ENCODE data around the gene PLEKHG4. TPM values are rescaled to one million over a fixed set of nuclear protein-coding genes. Genes with fewer than 3 reads are reported as not detected.

Gene PLEKHG4
- polyA plus RNA-seq, 4 donors = 9.5 to 28.0 (median 14.5) TPM

DNA sequence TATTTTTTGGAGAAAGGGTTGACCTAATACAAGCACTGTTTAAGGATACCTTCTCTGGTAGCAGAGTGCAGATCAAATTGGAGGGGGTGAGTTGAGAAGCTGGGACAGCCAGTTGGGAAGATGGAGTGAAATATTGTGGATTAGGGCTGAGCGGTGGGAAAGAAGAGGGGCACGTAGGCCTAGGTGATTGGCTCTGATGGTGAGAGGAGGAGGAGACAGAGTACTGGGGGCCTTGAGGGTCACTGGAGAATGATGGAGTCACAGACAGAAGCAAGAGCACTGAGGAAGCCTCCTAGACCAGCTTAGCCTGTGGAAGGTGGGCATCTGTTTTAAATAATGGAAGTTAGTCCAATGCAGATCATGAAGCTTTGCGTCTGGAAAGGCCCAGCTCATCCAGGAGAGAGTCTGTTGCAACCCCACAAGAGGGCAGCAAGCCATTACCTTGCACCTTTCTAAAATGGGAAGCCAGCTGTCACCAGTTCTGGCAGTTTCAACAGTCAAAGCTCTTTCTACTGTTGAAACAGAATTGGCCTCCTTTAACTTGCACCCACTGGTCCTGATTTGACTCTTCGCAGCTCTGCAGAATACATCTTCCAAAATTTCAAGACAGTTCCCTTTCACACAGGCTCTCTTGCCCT lies 18.8 kb upstream of the PLEKHG4 start:
- no peak for DNase-seq (ENCODE audit: low read depth in 4 of 4, low spot score in 3 of 4)

DNA sequence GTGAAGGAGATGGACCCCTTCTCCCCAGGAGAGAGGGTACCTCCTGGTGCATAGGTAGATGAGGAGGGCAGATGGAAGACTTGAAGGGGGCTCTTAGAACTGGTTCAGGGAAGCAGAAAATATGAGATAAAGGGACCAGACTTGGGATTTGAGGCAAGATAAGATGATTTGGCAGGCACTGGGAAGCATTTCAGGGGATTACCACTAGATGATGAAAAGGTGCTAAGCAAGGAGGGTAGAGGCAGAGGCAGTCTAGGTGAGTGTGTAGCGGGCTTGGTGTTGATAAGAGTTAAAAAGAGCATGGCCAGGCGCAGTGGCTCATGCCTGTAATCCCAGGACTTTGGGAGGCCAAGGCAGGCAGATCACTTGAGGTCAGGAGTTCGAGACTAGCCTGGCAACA lies 16.1 kb upstream of the PLEKHG4 start:
- DNase-seq (ENCODE audit: low read depth in 4 of 4, low spot score in 3 of 4) = no peak

DNA sequence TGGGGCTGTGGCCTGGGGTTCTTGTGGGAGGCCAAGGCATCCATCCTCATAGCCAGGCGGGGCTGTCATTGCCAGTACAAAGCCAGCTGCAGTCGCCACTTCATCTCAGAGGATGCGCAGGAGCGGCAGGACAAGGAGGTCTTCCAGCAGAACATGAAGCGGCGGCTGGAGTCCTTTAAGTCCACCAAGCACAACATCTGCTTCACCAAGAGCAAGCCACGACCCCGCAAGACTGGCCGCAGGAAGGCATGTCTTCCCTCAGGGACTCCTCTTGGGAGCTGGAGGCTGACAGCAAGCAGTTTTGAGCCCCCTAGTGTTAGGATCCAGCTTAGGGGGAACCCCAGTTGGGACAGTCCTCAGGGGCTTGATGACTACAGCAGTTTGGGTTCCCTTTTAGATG lies 15.1 kb upstream of the PLEKHG4 start:
- DNase-seq (ENCODE audit: low read depth in 4 of 4, low spot score in 3 of 4) = no peak

DNA sequence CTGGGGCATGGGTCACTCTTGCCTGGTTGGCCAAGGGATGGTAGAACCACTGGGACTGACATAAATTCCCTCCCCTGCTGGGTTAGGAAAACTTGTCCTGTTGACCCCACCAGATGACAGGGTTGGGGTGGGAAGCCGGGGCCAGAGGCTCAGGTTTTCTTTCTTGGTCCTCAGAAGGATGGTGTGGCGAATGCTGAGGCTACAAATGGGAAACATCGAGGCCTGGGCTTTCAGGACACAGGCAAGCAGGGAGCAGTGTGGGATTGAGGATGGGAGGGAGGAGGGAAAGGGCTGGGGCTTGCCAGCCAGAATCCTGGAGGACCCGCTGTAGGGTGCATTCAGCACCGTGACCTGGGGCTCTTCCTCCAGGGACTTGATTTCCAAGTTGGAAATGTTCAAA lies 14.5 kb upstream of the PLEKHG4 start:
- no peak for DNase-seq (ENCODE audit: low read depth in 4 of 4, low spot score in 3 of 4)

DNA sequence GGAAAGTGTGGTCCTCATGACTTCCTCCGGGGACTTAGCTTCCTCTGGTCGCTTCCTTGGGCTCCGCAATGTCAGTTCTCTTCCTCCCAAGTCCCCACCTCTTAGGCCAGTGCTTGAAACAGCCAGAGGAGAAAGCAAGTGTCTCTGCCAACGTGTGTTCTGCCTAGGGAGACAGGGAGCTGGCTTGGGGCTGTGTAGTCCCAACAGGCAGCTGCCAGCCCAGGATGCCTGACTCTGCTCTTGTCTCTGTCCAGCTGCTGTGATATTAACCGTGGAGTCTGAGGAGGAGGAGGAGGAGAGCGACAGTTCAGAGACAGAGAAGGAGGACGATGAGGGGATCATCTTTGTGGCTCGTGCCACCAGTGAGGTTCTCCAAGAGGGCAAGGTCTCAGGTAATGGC lies 13.5 kb upstream of the PLEKHG4 start:
- DNase-seq (ENCODE audit: low read depth in 4 of 4, low spot score in 3 of 4) = no peak

DNA sequence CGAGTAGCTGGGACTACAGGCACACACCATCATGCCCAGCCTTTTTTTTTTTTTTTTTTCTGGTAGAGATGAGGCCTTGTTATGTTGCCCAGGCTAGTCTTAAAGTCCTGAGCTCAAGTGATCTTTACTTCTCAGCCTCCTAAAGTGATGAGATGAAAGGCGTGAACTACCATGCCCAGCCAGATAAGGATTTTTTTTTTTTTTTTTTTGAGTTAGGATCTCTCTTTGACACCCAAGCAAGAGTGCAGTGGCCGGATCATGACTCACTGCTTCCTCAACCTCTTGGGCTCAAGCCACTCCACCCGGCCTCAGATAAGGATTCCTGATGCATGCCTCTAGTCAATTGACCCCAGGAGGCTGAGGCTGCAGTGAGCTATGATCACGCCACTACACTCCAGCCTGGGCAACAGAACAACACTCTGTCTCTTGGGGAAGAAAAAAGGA lies 11.2 kb upstream of the PLEKHG4 start:
- DNase-seq (ENCODE audit: low read depth in 4 of 4, low spot score in 3 of 4) = no peak

DNA sequence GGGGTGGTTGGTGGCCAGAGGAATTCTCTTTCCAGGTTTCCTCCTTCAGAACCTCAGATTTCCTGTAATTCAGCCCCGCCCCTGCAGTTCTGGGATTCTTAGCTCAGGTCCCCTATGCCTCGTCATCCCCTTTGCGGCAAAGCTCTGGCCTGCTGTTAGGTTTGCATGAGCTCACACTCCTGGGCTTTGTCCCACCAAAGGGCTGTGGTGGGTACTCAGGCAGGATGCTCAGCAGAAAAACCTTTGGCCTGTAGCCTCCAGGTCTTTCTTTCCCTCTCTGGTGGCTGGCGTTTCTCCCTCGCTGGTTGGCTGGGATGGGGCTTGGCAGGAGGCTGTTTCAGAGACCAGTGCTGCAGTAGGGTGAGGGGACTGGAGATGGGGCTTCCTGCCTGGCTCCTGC lies 9.6 kb upstream of the PLEKHG4 start:
- DNase-seq (ENCODE audit: low read depth in 4 of 4, low spot score in 3 of 4) = no peak

DNA sequence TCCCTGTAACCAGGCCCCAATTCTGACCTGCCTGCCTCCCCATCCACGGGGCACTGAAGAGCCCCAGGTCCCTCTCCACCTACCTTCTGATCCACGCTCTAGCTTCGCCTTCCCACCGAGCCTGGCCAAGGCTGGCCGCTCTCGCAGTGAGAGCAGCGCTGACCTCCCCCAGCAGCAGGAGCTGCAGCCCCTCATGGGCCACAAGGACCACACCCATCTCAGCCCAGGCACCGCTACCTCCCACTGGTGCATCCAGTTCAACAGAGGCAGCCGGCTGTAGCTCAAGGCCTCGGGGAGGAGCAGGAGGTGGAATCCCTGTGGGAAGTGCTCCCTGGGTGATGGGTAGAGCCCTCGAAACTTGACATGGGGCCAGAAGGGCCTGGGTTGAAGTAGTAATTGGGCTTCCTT lies 8.4 kb upstream of the PLEKHG4 start:
- no peak for DNase-seq (ENCODE audit: low read depth in 4 of 4, low spot score in 3 of 4)

DNA sequence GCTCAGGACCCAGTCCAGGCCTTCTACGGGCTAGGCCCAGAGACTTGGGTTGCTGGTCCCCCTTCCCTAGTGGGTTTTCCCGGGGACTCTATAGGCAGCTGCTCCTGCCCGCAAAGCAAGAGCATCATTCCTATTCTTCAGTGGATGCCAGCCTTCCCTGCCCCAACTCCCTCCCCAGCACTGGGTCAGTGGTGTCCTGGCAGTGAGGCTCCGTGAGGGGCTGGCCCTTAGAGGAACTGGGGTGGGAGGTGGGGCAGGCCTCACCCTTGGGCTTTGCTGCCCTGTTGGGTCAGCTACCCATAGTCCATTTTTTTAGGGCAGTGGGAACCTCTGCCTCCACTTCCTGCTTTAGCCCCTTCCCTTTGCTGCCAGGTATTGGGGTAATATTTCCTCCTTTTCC lies 7.9 kb upstream of the PLEKHG4 start:
- DNase-seq (ENCODE audit: low read depth in 4 of 4, low spot score in 3 of 4) = no peak

DNA sequence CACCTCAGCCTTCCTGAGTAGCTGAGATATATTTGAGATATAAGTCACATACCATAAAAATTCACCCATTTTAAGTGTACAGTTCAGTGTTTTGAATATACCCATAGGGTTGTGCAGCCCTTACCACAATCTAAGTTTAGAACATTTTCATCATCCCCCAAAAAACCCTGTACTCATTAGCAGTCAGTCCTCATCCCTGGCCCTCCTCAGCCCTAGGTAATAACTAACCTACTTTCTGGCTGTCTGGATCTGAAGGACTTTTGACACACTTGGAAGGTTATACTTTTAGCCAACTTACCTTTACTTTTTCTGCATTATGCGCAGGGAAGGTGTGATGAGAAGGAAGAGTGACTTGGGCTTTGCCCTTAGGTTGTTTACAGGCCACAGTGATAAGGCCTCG lies 4.0 kb upstream of the PLEKHG4 start:
- DNase-seq (ENCODE audit: low read depth in 4 of 4, low spot score in 3 of 4) = no peak

DNA sequence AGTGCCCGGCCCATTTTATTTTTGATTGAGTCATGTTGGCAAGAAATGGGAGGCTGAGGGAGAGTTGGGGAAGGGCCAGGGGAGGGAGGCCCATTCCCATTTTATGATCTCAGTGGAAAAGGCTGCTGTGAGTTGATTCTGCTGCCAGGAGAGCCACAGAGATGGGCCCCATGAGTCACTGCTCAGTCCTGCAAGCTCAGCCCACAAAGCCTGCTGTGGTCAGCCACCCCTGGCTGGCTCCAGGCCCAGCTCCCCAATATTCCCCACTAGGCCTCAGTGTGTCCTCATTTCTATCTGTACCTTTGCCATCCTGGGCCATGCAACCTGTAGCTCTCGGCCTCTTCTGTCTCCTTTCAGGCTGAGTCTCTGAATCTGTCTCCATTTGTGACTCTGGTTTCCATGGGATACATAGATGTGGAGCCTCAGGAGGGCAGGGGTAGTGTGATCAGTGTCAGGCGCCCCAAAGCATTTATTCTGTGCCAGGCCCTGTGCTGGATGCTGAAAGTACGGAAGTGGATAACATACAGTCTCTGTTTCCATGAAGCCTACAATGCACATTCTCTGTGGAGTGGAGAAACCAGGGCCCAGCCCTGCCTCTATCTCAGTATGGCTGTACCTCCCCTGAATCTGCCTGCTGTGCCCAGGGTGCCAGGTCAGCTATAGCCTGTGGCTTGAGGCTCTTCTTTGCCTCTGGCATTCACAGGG lies 1.9 kb upstream of the PLEKHG4 start:
- DNase-seq (ENCODE audit: low read depth in 4 of 4, low spot score in 3 of 4) = no peak

DNA sequence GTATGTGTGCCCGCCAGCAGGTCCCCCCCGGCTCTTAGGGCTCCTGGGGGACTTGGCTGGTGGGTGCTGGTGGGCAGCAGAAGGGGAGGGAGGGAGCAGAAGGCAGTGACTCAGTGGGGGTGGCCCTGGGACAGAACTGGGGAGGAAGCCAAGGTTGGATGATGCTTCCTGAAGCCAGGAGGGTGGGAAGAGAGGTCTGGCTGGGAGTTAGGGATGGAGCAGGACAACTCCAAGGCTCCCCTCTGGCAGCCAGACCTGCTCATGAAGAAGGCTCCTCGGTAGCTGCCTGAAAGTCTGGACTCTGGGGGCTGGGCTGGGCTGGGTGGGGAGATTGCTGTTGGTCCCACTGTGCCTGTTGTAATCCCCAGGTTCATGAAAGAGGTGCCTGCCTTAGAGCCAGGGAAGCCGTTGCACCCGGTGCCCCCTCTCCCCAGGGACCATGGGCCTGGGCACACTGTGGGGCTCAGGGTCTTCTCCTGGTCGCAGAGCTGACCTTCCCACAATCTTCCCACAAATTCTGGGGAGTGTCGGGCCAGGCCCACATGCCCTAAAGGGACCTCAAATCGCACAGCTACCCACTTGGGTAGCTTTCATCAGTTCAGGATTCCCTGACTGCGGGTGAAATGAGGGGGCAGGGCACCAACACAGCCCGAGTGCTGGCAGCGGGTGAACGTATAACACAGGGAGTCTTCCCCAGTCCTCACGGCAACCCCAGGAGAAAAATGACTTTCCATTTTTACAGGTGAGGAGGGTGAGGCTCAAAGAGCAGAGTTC lies 1.1 kb upstream of the PLEKHG4 start:
- DNase-seq (ENCODE audit: low read depth in 4 of 4, low spot score in 3 of 4) = no peak

DNA sequence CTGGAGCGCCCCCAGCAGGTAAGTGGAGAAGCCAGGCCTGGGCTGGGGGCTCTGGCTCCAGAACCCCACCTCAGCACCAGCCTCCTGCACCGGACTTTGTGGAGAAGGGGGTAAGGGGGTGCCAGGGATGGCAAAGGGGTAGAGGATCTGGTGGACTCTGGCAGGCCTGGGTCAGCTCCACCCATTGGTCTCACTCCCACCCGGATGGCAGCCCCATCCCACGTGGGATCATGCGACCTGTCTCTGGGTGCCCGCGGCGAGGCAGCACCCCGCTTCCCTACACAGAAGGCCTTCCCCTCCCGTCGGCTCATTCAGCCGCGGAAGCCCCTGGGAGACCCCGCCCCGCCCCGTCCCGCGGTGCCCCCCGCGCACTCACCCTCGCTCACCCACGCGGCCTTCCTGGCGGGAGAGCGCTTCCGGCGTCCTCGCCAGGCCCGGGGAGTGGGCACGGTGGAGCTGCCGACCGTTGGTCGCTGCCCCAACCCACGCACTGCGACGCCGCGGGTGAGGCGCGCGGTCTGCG lies 498 bp upstream of the PLEKHG4 start:
- no peak for DNase-seq (ENCODE audit: low read depth in 4 of 4, low spot score in 3 of 4)

DNA sequence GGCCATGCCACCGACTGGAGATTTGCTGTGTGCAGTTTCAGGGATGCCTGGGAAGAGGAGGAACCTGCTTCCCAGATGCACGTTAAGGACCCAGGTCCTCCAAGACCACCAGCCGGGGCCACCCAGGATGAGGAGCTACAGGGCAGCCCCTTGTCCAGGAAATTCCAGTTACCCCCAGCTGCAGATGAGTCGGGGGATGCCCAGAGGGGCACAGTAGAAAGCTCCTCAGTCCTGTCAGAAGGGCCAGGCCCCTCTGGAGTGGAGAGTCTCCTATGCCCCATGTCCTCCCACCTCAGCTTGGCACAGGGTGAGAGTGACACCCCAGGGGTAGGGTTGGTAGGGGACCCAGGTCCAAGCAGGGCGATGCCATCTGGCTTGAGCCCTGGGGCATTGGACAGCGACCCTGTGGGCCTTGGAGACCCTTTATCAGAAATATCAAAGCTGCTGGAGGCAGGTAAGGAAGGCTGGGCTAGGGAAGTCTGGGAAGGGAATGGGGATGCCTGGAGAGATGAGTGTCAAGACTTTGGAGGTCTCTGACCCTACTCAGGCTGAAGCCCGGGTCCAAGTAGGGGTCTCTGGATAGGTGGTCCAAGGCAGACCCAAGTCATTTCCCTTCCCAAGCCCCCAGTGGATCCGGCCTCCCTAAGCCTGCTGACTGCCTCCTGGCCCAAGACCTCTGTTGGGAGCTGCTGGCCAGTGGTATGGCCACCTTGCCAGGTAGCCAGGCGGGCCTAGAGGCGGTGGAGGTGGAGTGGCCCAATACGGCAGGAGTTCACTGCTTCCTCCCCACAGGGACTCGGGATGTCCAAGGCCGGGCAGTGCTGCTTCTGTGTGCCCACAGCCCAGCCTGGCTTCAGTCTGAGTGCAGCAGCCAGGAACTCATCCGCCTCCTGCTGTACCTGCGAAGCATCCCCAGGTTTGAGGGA lies 1.0 kb downstream of the PLEKHG4 start:
- no peak for DNase-seq (ENCODE audit: low read depth in 4 of 4, low spot score in 3 of 4)

DNA sequence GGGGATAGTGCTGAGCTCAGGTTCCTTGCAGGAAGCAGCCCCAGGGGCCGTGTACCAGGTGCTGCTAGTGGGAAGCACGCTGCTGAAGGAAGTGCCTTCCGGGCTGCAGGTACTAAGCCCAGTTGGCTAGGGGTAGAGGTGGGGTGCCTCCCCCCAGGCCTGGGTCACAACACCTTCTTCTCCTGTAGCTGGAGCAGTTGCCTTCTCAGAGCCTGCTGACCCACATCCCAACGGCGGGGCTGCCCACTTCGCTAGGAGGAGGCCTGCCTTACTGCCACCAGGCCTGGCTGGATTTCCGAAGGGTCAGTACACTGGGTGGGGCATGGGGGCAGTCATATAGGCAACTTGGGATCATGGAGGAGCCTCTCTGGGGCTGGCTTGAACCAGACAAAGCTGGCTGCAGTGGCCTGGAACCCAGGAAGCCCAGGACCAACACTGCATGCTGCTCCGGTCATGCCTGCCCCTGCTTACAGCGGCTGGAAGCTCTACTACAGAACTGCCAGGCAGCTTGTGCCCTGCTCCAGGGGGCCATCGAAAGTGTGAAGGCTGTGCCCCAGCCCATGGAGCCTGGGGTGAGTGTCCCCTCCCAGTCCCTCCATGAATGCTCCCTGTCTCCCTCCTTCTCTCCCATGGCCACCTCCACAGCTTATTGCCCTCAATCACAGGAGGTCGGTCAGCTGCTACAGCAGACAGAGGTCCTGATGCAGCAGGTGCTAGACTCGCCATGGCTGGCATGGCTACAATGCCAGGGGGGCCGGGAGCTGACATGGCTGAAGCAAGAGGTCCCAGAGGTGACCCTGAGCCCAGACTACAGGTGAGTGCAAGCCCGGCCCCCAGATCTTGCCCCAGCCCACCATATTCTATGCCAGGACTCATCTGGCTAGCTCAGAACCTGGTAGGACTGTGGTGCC lies 2.5 kb downstream of the PLEKHG4 start:
- DNase-seq (ENCODE audit: low read depth in 4 of 4, low spot score in 3 of 4) = no peak

DNA sequence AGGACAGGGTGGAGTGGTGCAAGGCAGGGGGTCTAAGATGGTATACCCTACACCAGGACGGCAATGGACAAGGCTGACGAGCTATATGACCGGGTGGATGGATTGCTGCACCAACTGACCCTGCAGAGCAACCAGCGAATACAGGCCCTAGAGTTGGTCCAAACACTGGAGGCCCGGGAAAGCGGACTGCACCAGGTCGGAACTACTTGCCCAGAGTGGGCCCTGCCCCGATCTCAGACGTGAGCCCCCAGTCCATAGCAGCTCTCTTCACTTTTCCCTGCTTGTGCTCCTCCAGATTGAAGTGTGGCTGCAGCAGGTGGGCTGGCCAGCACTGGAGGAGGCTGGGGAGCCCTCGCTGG lies 3.1 kb downstream of the PLEKHG4 start:
- no peak for DNase-seq (ENCODE audit: low read depth in 4 of 4, low spot score in 3 of 4)

DNA sequence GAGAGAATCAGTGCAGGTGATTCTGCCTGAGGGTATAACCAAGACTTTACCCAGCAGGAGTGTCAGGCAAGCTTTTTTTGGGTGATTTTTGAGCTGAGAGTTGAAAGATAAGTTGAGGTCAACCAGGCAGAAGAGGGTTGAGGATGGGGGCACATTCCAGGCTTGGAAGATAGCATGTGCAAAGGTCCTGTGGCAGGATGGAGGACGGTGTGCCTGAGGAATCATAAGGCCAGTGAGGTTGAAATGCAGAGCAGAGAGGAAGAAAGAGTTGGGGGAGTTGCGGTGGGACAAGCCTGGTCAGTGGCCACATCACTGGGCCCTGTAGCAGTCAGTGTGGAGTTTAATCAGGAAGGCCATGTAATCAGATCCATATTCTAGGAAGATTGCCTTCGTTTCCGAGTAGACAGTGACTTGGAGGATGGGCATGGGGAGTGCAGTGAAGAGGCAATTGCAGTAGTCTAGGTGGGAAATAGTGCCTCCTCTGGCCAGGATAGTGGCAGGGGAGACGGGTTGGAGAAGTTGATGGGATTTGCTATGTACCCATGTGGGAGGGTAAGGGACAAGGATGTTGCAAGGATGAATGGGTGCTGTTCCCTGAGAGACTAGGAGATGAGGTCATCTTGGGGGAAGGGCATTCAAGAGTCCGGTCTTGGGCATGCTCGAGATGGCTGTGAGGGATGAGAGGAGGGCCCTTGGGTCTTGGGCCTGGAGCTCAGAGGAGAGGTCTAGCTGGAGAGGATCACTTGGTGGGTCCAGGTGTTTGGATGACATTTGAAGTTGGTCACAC lies 3.9 kb downstream of the PLEKHG4 start:
- no peak for DNase-seq (ENCODE audit: low read depth in 4 of 4, low spot score in 3 of 4)

DNA sequence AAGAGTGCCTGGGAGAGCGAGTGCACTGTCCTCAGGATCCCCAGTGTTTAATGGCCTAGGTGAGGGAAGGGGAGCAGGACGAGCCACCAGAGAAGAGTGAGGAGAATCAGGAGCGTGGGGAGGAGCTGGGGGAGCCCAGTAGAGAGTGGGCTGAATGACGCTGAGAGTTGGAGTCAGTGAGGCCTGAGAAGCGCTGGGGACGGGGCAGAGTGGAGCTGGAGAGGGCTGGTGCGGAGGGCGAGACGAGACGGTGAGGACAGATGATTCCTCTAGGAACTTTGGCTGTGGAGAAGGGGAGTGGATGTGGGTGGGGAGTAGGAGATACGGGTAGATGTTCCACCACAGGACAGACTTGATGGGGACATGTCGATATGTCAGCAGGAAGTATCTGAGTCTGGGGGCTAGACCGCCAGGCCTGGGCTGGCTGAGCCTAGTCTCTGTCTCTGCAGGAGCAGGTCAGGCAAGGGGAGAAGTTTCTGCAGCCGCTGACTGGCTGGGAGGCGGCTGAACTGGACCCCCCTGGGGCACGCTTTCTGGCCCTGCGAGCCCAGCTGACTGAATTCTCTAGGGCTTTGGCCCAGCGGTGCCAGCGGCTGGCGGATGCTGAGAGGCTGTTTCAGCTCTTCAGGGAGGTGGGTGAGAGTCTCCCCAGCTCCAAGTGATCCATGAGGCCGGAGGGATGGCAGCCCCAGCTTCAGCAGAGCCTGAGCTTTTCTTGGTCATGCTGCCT lies 4.7 kb downstream of the PLEKHG4 start:
- no peak for DNase-seq (ENCODE audit: low read depth in 4 of 4, low spot score in 3 of 4)

Data from left renal pelvis (tissue), 4 donors.